Activated CD4-positive, CD25-positive, alpha-beta regulatory T cell (primary cell): ENCODE results near the gene RNF187.

Experiments
- DNase-seq, 4 experiments: peaks; one replicate each; lab custom pipeline; 2025; lab: John Stamatoyannopoulos, UW

The RNF187 gene

GRCh38 chr1:228544021-228544850 lies 57.1 kb downstream of the RNF187 start:
- no peak for DNase-seq

GRCh38 chr1:228544921-228545591 lies 57.9 kb downstream of the RNF187 start:
- DNase-seq = no peak
